Caco-2 (cell line): ENCODE measurements around the gene MYF6. TPM values are rescaled to one million over a fixed set of nuclear protein-coding genes. Genes with fewer than 3 reads are reported as not detected.

Source experiments
- BruUV-seq: library from RNA; stranded (reverse); fragments of 400-500 nt; replicated peaks from 2 replicates; lab custom pipeline; 2021; lab: Mats Ljungman, UMichigan
- CTCF ChIA-PET: fragments of 300-600 bp; sonication (Branson Sonifier 250); formaldehyde crosslinking; loops from one replicate; lab custom pipeline; 2022; ENCODE audit warnings: antibody characterized with exemption; lab: Charles Lee
- POLR2A ChIA-PET: fragments of 300-600 bp; sonication (Branson Sonifier 250); formaldehyde crosslinking; loops from one replicate; lab custom pipeline; 2022; ENCODE audit warnings: antibody characterized with exemption; lab: Charles Lee
- DNase-seq, 2 experiments: peaks; one replicate each; pipeline versions ENCODE4 v3.0.0 to v3.0.0-alpha.2; 2020 to 2022
- H3K27me3 ChIP-seq: replicated peaks from 2 replicates; pipeline ENCODE4 v1.6.0; 2011; ENCODE audit warnings: low read length; ENCODE audit not compliant: control insufficient read depth, insufficient read depth
- H3K36me3 ChIP-seq: 2 replicates; pipeline ENCODE4 v1.5.1; 2011; ENCODE audit warnings: low read length; ENCODE audit not compliant: control insufficient read depth, insufficient read depth
- H3K4me1 ChIP-seq: fragments of 250-450 bp; sonication (Bioruptor Pico); 2 replicates; pipeline ENCODE4 v1.5.1; 2020; ENCODE audit warnings: mild to moderate bottlenecking
- H3K4me3 ChIP-seq: 2 replicates; pipeline ENCODE4 v1.5.1; 2011; ENCODE audit warnings: low read depth, mild to moderate bottlenecking, control low read depth, low read length
- H3K9me3 ChIP-seq: fragments of 250-450 bp; sonication (Bioruptor Pico); 2 replicates; pipeline ENCODE4 v1.5.1; 2020; ENCODE audit warnings: mild to moderate bottlenecking, moderate library complexity
- H3K27ac Mint-ChIP-seq: one replicate; pipeline ENCODE4 v1.8.0; 2022; ENCODE audit warnings: mixed read lengths; ENCODE audit not compliant: unreplicated experiment
- H3K27me3 Mint-ChIP-seq: one replicate; pipeline ENCODE4 v1.8.0; 2022; ENCODE audit warnings: mixed read lengths; ENCODE audit not compliant: insufficient read depth, unreplicated experiment
- H3K36me3 Mint-ChIP-seq: one replicate; pipeline ENCODE4 v1.8.0; 2022; ENCODE audit warnings: mild to moderate bottlenecking, mixed read lengths; ENCODE audit not compliant: insufficient read depth, unreplicated experiment
- H3K4me1 Mint-ChIP-seq: one replicate; pipeline ENCODE4 v1.8.0; 2022; ENCODE audit warnings: low read depth, mixed read lengths; ENCODE audit not compliant: unreplicated experiment
- H3K4me3 Mint-ChIP-seq: one replicate; pipeline ENCODE4 v1.8.0; 2022; ENCODE audit warnings: mild to moderate bottlenecking, moderate library complexity, mixed read lengths; ENCODE audit not compliant: unreplicated experiment
- H3K9me3 Mint-ChIP-seq: one replicate; pipeline ENCODE4 v1.8.0; 2022; ENCODE audit warnings: mixed read lengths; ENCODE audit not compliant: unreplicated experiment
- intact Hi-C: fragments of 100-400 bp; cut with micrococcal nuclease; formaldehyde crosslinking; loops from one replicate; pipeline ENCODE4 v1.10.0; 2022; ENCODE audit not compliant: unreplicated experiment
- total RNA-seq: library from RNA; stranded (reverse); gene quantifications from 2 replicates; pipeline ENCODE4 v1.2.3, GENCODE V29; 2022
- TF ChIP-seq, protein P1 (sequence below), 2 experiments: fragments of 200-600 bp in 1 of 2; IDR thresholded peaks; 1 replicate in 1 of 2; 2 replicates in 1 of 2; pipeline versions ENCODE4 v1.5.1 to v1.8.0; 2011 to 2022; ENCODE audit warnings: antibody characterized with exemption in 1 of 2, control low read depth in 1 of 2, inconsistent platforms in 1 of 2, low read depth in 1 of 2, low read length in 1 of 2, mild to moderate bottlenecking in 1 of 2, moderate library complexity in 1 of 2; ENCODE audit not compliant: insufficient read depth in 1 of 2, severe bottlenecking in 1 of 2, unreplicated experiment in 1 of 2

MYF6 gene
- total RNA-seq, 1 experiment from 2014 or later, result not detected

DNA sequence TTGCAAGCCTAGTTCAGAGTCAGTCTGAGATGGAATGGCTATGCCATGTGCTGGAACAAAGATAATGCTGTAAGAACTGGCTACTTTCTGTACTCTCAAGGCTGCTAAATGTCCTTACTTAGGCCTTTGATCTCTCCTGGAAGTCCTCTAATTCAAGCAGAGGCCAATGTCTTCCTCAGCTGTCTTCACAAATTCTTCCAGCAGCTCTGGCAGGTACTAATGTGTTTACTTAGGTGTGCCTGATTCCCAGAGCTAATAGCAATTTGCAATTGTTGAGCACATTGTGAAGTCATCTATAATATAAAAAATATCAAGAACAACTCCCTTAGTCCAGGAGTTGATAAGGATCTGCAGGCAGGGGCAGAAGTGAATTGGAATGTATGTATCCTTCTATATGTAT lies 5.4 kb downstream of the MYF6 start:
- Mint-ChIP-seq H3K27me3 (peaks cover 3% of the 10 kb centered on the region), H3K9me3 (no peaks in the 10 kb centered on the region), H3K36me3 (no peaks in the 10 kb centered on the region), H3K27ac (no peak overlapping the region), H3K4me3 (no peak overlapping the region), H3K4me1 (no peaks in the 10 kb centered on the region)
- intact Hi-C loops, result no loop called here
- no peak for DNase-seq
- Histone ChIP-seq H3K4me1 (no peaks in the 10 kb centered on the region), H3K36me3 (no peaks in the 10 kb centered on the region), H3K27me3 (no peaks in the 10 kb centered on the region), H3K4me3 (no peak overlapping the region), H3K9me3 (no peaks in the 10 kb centered on the region)
- POLR2A ChIA-PET, result no interaction called here
- CTCF ChIA-PET, result no interaction called here
- TF ChIP-seq, protein P1, sequence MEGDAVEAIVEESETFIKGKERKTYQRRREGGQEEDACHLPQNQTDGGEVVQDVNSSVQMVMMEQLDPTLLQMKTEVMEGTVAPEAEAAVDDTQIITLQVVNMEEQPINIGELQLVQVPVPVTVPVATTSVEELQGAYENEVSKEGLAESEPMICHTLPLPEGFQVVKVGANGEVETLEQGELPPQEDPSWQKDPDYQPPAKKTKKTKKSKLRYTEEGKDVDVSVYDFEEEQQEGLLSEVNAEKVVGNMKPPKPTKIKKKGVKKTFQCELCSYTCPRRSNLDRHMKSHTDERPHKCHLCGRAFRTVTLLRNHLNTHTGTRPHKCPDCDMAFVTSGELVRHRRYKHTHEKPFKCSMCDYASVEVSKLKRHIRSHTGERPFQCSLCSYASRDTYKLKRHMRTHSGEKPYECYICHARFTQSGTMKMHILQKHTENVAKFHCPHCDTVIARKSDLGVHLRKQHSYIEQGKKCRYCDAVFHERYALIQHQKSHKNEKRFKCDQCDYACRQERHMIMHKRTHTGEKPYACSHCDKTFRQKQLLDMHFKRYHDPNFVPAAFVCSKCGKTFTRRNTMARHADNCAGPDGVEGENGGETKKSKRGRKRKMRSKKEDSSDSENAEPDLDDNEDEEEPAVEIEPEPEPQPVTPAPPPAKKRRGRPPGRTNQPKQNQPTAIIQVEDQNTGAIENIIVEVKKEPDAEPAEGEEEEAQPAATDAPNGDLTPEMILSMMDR (IDR thresholded peaks at IDR 0.05; ENCODE audit: insufficient read depth in 1 of 2, low read depth in 1 of 2, low read length in 1 of 2, severe bottlenecking in 1 of 2, unreplicated experiment in 1 of 2), result no peak
- BruUV-seq, result no TSS peak

DNA sequence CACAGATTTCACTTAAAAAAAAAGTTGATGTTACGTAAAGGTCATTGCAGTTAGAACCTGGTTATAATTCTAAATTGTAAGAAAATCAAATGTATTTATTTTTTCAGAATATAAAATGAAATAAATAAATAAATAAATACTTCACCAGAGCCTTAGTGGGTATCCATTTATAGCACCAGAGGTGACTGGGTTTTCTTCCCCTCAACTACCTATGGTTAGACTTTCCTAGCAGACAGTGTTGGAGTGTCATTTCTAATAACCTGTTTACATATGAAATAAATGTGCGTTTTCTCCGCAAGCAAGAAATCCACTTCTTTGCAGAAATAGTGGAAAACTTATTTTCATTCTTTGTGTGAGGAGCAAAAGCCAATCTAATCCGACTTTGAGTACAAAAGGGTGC lies 6.0 kb downstream of the MYF6 start:
- H3K4me3 ChIP-seq, result no peak overlapping the region

DNA sequence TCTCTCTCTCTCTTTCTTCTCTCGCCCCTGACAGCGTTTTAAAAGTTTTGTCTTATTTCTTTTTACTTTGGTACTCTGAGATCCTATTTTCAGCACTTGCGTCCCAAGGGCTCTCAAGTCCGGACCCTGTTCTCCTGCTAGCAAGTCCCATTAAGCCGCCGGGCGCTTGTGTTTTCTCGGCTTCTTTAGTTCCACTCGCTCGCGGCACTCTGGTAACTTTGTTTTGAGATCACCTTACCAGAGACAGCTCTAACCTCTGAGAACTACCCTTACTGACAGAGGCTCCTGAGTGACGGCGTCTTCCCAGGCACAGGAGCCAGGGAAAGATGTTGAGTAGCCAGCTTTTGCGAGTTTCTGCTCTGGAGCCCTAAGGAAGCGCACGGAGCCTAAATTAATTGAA lies 6.6 kb downstream of the MYF6 start:
- BruUV-seq, result no TSS peak
- Mint-ChIP-seq H3K4me3 (no peak overlapping the region), H3K27me3 (peaks cover 3% of the 10 kb centered on the region), H3K27ac (no peak overlapping the region), H3K9me3 (no peaks in the 10 kb centered on the region), H3K36me3 (no peaks in the 10 kb centered on the region), H3K4me1 (no peaks in the 10 kb centered on the region)
- H3K36me3 ChIP-seq, result no peaks in the 10 kb centered on the region
- no peaks in the 10 kb centered on the region for H3K27me3 ChIP-seq
- DNase-seq, result no peak
- ChIA-PET POLR2A (no interaction called here), CTCF (no interaction called here)
- TF ChIP-seq, protein P1 (IDR thresholded peaks at IDR 0.05; ENCODE audit: insufficient read depth in 1 of 2, low read depth in 1 of 2, low read length in 1 of 2, severe bottlenecking in 1 of 2, unreplicated experiment in 1 of 2), result no peak
- intact Hi-C loops, result no loop called here
- no peaks in the 10 kb centered on the region for H3K9me3 ChIP-seq
- H3K4me3 ChIP-seq, result no peak overlapping the region
- H3K4me1 ChIP-seq, result no peaks in the 10 kb centered on the region

More for the DNA sequence above, 6.0 kb downstream of the MYF6 start:
- ChIA-PET POLR2A (no interaction called here), CTCF (no interaction called here)
- H3K36me3 ChIP-seq, result no peaks in the 10 kb centered on the region
- Mint-ChIP-seq H3K36me3 (no peaks in the 10 kb centered on the region), H3K27ac (no peak overlapping the region), H3K4me3 (no peak overlapping the region), H3K9me3 (no peaks in the 10 kb centered on the region), H3K27me3 (peaks cover 3% of the 10 kb centered on the region), H3K4me1 (no peaks in the 10 kb centered on the region)
- no peaks in the 10 kb centered on the region for H3K4me1 ChIP-seq
- no TSS peak for BruUV-seq
- intact Hi-C loops, result no loop called here
- TF ChIP-seq, protein P1 (IDR thresholded peaks at IDR 0.05; ENCODE audit: insufficient read depth in 1 of 2, low read depth in 1 of 2, low read length in 1 of 2, severe bottlenecking in 1 of 2, unreplicated experiment in 1 of 2), result no peak
- DNase-seq, result no peak
- no peaks in the 10 kb centered on the region for H3K27me3 ChIP-seq
- H3K9me3 ChIP-seq, result no peaks in the 10 kb centered on the region
